Measurements from ENCODE around the gene ANO1. TPM values are rescaled to one million over a fixed set of nuclear protein-coding genes. Genes with fewer than 3 reads are reported as not detected.

ANO1 gene
- total RNA-seq, 1 donor from 2014 or later, result 1.1 TPM

DNA sequence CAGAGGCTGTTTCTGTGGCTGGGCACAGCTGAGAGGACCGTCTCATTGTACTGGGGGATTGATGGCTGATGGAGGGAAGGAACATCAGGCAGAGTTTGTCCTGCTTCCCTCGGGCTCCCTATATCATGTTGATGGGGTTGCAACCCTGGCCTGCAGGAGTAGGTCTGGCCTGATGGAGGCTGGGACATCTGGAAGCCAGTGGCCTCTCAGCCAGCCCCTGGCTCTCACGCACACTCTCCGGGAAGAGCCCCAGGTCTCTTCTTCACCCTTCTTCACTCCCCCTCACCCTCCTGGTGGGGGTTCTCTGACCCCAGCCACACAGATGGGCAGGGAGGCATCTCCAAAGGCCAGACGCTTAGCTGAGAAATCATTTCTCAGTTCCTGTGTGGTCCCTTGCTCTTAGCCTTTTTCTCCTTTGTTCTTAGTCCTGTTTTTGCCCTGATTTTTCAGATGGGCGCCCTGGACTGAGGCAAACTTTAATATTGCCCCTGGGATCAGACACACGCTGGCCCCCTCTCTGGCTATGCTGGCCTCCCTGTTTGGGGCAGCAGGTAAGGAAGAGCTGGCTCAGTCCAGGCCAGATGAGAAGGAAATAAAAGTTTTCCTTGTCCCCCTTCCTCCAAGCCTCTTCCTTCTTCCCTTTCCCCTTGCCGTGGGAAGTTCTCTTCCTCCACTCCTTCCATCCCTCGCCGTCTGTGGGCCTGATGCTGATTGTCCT lies 13.9 kb upstream of the ANO1 start:
- TF ChIP-seq, protein P1, sequence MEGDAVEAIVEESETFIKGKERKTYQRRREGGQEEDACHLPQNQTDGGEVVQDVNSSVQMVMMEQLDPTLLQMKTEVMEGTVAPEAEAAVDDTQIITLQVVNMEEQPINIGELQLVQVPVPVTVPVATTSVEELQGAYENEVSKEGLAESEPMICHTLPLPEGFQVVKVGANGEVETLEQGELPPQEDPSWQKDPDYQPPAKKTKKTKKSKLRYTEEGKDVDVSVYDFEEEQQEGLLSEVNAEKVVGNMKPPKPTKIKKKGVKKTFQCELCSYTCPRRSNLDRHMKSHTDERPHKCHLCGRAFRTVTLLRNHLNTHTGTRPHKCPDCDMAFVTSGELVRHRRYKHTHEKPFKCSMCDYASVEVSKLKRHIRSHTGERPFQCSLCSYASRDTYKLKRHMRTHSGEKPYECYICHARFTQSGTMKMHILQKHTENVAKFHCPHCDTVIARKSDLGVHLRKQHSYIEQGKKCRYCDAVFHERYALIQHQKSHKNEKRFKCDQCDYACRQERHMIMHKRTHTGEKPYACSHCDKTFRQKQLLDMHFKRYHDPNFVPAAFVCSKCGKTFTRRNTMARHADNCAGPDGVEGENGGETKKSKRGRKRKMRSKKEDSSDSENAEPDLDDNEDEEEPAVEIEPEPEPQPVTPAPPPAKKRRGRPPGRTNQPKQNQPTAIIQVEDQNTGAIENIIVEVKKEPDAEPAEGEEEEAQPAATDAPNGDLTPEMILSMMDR (IDR thresholded peaks at IDR 0.05; ENCODE audit: insufficient read depth, low read length, poor library complexity, severe bottlenecking), result no peak
- H3K4me3 ChIP-seq (ENCODE audit: low read depth, low read length), result no peak overlapping the region
- H3K27me3 ChIP-seq (ENCODE audit: control insufficient read depth, insufficient read depth, low read length), result peaks cover 25% of the 10 kb centered on the region
- DNase-seq (ENCODE audit: low read depth), result no peak
- H3K36me3 ChIP-seq (ENCODE audit: control insufficient read depth, insufficient read depth, low read length), result no peaks in the 10 kb centered on the region

DNA sequence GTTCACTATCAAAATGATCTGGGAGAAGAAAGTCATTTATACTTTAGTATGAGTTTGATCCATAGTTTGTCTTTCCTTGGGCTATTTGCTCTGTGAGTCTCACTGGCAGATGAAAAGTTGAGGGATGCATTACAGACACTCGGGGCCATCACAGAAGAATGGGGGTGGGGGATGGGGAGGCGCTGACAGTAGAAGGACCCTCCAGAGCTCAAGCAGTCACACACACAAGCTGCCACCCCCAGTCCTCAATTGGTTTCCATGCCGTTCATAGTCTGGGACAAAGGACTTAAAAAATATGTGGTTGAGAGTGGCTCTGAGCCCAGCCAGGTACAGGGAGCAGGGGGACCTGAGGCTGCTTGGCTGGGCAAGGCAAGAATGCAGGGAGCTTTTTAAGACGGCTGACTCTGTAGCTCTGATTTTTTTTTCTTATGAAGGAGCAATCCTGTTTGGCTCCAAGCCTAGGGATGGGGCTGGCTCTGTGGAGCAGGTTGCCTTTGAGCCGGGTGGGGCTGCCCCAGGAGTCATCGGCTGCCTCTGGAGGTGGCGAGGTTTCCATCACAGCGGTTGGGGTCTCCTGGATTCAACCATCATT lies 13.3 kb upstream of the ANO1 start:
- TF ChIP-seq, protein P1 (IDR thresholded peaks at IDR 0.05; ENCODE audit: insufficient read depth, low read length, poor library complexity, severe bottlenecking), result no peak
- no peak for DNase-seq (ENCODE audit: low read depth)
- H3K4me3 ChIP-seq (ENCODE audit: low read depth, low read length), result no peak overlapping the region
- peaks cover 25% of the 10 kb centered on the region for H3K27me3 ChIP-seq (ENCODE audit: control insufficient read depth, insufficient read depth, low read length)
- H3K36me3 ChIP-seq (ENCODE audit: control insufficient read depth, insufficient read depth, low read length), result no peaks in the 10 kb centered on the region

DNA sequence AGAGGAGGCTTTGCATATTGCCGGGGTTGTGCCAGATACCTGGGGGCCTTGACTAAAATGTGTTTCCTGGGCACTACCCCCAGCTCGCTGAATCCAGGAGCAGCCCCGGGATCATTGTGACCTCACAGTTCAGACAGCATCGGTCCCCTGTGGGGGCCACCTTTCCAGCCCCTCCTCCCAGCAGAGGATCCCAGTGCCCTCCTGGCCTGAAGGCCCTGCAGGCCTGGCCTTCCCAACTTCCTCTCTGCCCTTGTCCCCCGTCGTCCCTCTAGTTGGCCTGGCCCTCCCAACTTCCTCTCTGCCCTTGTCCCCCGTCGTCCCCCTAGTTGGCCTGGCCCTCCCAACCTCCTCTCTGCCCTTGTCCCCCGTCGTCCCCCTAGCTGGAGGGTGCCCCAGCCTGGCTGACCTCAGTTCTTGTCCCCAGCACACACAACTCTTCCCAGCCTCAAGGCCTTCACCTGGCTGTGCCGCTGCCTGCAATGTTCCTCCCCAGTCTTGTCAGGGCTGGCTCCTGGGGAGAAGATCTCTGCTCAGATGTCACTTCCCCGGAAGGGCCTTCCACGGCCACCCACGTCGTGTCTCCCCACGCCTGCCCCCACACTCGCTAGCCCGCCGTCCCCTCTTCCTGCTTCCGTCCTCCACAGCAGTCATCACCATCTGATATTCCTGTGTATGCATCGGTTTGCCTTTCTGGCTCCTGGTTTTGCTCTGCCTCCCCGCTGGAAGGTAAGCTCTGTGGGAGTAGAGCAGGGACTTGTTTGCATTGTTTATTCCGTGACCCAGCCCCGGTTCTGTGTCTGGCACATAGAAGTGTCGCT lies 12.6 kb upstream of the ANO1 start:
- Histone ChIP-seq H3K27me3 (ENCODE audit: control insufficient read depth, insufficient read depth, low read length) (peaks cover 25% of the 10 kb centered on the region), H3K4me3 (ENCODE audit: low read depth, low read length) (no peak overlapping the region), H3K36me3 (ENCODE audit: control insufficient read depth, insufficient read depth, low read length) (no peaks in the 10 kb centered on the region)
- DNase-seq (ENCODE audit: low read depth), result no peak
- TF ChIP-seq, protein P1 (IDR thresholded peaks at IDR 0.05; ENCODE audit: insufficient read depth, low read length, poor library complexity, severe bottlenecking), result no peak

DNA sequence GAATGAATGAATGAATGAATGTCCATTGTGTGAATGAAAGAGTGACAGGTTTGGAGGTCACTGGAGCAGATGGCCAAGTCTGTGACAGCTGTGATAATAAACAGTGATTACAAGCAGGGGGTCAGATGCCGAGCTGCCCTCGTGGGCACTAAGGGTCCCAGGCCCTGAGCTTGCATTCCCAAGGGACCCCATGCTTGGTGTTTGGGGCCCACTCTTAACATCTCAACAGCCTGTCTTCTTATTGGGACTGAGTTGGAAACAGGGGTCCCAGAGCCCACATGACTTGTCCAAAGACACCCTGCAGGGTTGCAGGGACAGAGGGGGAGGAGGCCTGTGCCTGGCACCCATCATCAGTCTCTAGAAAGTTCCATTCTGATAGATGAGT lies 12.0 kb upstream of the ANO1 start:
- H3K27me3 ChIP-seq (ENCODE audit: control insufficient read depth, insufficient read depth, low read length), result peaks cover 25% of the 10 kb centered on the region
- TF ChIP-seq, protein P1 (IDR thresholded peaks at IDR 0.05; ENCODE audit: insufficient read depth, low read length, poor library complexity, severe bottlenecking), result no peak
- no peak overlapping the region for H3K4me3 ChIP-seq (ENCODE audit: low read depth, low read length)
- DNase-seq (ENCODE audit: low read depth), result no peak
- no peaks in the 10 kb centered on the region for H3K36me3 ChIP-seq (ENCODE audit: control insufficient read depth, insufficient read depth, low read length)

DNA sequence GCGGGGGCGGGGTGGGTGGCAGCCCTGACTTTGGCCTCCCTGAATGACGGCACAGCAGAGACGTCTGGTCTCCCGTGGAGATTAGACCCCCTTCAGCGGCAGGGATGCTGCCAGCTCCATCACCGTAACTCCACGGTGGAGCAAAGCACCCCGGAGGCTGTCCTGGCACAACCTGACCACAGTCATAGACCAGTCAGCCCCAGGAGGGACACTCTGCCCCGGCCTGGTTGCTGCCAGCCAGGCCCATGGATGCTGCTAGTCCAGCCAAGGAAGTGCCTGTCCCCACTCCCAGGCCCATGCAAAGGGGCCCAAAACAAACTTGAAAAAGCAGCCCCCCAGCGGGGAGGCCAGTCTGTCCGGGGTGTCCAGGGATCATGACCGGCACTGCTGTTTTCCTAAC lies 11.5 kb upstream of the ANO1 start:
- no peak overlapping the region for H3K4me3 ChIP-seq (ENCODE audit: low read depth, low read length)
- TF ChIP-seq, protein P1 (IDR thresholded peaks at IDR 0.05; ENCODE audit: insufficient read depth, low read length, poor library complexity, severe bottlenecking), result no peak
- H3K27me3 ChIP-seq (ENCODE audit: control insufficient read depth, insufficient read depth, low read length), result peaks cover 25% of the 10 kb centered on the region
- DNase-seq (ENCODE audit: low read depth), result no peak
- H3K36me3 ChIP-seq (ENCODE audit: control insufficient read depth, insufficient read depth, low read length), result no peaks in the 10 kb centered on the region
